ENCODE data around the gene TEKTIP1.

- no peak for TF ChIP-seq CTCF (conservative IDR thresholded peaks at IDR 0.05; ENCODE audit: low read length)
- TF ChIP-seq EZH2phosphoT487 (IDR thresholded peaks at IDR 0.05; ENCODE audit: borderline replicate concordance): no peak
These were observed 6.7 kb upstream of the TEKTIP1 start for GRCh38 chr19:3532154-3532786.
